ENCODE measurements around the gene NEXN. TPM values are rescaled to one million over a fixed set of nuclear protein-coding genes. Genes with fewer than 3 reads are reported as not detected.

Gene NEXN
- total RNA-seq: 27.7 and 46.0 TPM in 2 replicates

DNA sequence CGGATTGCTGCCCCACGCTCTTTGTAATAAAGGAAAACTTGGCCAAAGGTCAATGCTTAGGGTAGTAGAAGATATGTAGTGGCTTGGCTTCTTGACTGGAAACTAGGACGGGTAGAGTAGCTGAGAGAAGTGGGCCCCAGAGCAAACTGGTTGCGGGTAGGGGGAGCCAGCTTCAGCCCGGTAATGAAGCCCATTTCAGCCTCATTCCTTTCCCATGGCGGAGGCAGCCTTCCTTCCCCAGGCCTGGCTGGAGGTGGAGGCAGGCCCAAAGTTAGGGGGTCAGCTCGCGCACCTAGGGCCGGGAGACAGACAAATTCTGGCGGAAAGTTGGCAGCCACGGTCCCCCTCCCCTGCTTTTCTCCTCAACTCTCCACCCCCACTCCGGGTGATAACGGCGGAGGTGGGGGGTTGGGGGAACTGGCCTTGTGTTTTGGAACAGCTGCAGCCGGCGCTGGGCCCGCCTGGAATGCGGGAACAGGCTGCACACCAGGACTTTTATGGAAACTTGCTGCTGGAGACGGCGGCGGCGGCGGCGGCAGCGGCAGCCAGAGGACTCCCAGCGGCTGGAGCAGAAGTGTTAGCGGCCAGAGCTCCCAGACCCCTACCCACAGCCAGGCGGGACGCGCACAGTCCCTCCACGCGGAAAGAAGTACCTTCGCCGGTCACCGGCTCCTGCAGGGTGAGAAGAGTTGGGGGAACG is at the start of gene NEXN:
Gene NEXN (plus strand): TSS at position 544 of the 700 bp plus-strand sequence. CDS start 27,483 bp downstream, outside the sequence.

DNA sequence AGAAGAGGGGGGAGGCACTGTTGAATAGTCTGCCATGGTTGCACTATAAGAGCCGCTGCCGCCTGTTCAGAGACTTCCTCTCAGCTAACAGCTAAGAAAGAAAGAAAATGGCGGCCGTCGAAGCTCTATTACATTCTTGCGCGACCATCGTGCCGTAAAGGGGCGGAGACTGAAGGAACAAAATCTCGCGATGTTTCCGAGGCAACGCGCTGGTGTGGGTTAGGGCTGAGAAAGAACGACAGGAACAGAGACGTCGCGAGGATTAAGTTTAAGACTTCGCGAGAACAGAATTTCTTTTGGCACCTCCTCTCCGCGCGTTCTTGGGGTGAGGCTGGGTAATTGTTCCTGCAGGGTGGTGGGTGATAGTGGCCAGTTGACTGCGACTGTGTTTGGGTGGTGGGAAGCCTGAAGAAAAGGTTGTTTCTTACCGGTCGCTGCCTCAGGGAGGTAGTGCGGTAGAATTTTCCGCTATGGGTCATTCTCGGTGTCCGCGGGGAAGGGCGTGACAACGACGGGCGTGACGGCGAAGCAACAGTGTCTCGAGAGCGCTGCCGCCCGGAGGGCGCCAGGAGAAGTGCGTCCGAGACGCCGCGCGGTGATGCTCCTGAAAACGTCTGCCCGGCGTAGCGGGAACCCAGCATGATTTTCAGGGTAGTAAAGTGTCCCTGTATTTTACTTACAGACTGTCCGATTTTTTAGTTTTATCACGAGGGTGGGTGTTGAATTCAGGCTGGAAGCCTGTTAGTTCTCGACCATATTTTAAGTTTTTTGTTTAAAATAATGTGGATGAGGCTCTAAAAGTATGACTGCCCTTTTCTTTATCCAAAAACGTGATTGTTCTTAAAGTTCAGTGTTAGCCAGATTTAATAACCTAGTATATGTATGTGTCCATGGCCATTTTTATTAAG is 90.8 kb downstream of the NEXN start, which contains the start of gene FUBP1:
Gene FUBP1 (minus strand): TSS at position 104 of the 908 bp plus-strand sequence. CDS start 68 bp downstream, at position 36.

Other genes starting within 250 kb of the NEXN start
- gene ZZZ3, start 206.0 kb upstream of the NEXN start, total RNA-seq: 32.6 and 36.5 TPM in 2 replicates
- 48.0 and 81.7 TPM in 2 replicates for gene USP33, start 128.8 kb upstream of the NEXN start, total RNA-seq
- gene MIGA1, start 109.0 kb upstream of the NEXN start, total RNA-seq: 8.3 and 12.5 TPM in 2 replicates
- 36.4 and 41.5 TPM in 2 replicates for gene FUBP1, start 90.4 kb downstream of the NEXN start, total RNA-seq
- 54.0 and 60.0 TPM in 2 replicates for gene DNAJB4, start 116.3 kb downstream of the NEXN start, total RNA-seq
- 0.17 and 0.23 TPM in 2 replicates for gene GIPC2, start 157.3 kb downstream of the NEXN start, total RNA-seq